GM18870 (cell line): ENCODE results near the gene TBC1D10A.

Experiments used
- ATAC-seq: cut with Tn5 transposase; IDR thresholded peaks from one replicate; pipeline ENCODE4 v1.9.1; 2021; ENCODE audit warnings: moderate library complexity; ENCODE audit not compliant: unreplicated experiment

TBC1D10A gene

GRCh38 chr22:30249049-30250038, 77.4 kb downstream of the TBC1D10A start:
- no peak for ATAC-seq

- no peak for ATAC-seq
Measured at GRCh38 chr22:30248484-30248883, 78.3 kb downstream of the TBC1D10A start.

GRCh38 chr22:30247974-30248373, 78.8 kb downstream of the TBC1D10A start:
- ATAC-seq: no peak

- ATAC-seq: no peak
Measured at GRCh38 chr22:30247561-30247960, 79.2 kb downstream of the TBC1D10A start.

GRCh38 chr22:30246814-30247376, 79.8 kb downstream of the TBC1D10A start:
- ATAC-seq: no peak

GRCh38 chr22:30245985-30246813, 80.5 kb downstream of the TBC1D10A start, which contains the start of gene LIF:
TSS of gene LIF (minus strand) at chr22:30246759. CDS start at chr22:30246695, 64 bp downstream.
- ATAC-seq: no peak

- ATAC-seq: no peak
Measured at GRCh38 chr22:30245181-30245984, 81.4 kb downstream of the TBC1D10A start.

GRCh38 chr22:30244641-30245040, 82.1 kb downstream of the TBC1D10A start:
- no peak for ATAC-seq

GRCh38 chr22:30244066-30244465, 82.7 kb downstream of the TBC1D10A start:
- ATAC-seq: no peak

GRCh38 chr22:30243661-30244060, 83.1 kb downstream of the TBC1D10A start:
- ATAC-seq: no peak
